ENCODE measurements around the gene UBXN4. TPM values are rescaled to one million over a fixed set of nuclear protein-coding genes. Genes with fewer than 3 reads are reported as not detected.

UBXN4 gene
- total and polyA plus RNA-seq, 7 experiments from 2014 or later = 83.7 to 158 (median 116) TPM

GRCh38 chr2:135829378-135830135 lies 87.9 kb downstream of the UBXN4 start:
- CTCF ChIA-PET = no interaction called here
- POLR2A ChIA-PET = no interaction called here
- no peaks in the 10 kb centered on the region for H3K27me3 ChIP-seq (ENCODE audit: control insufficient read depth in 2 of 2, insufficient read depth in 2 of 2, low read length in 2 of 2)
- H3K27me3 Mint-ChIP-seq = no peaks in the 10 kb centered on the region
- no peaks in the 10 kb centered on the region for H3K36me3 ChIP-seq (ENCODE audit: control insufficient read depth in 2 of 3, insufficient read depth in 3 of 3, low read length in 3 of 3)
- no peak overlapping the region for H3K4me3 Mint-ChIP-seq
- no peaks in the 10 kb centered on the region for H3K4me1 ChIP-seq (ENCODE audit: control insufficient read depth in 2 of 2, insufficient read depth in 2 of 2, low read length in 2 of 2)
- no peak overlapping the region for H3K4me3 ChIP-seq (ENCODE audit: low read length)
- H3K4me1 Mint-ChIP-seq = peaks cover 0 to 8% (median 0%) of the 10 kb centered on the region in 7 donors
- intact Hi-C loops (cut with micrococcal nuclease) = no loop called here
- H3K27ac Mint-ChIP-seq = no peak overlapping the region
- H3K27ac ChIP-seq (ENCODE audit: low read depth, low read length) = no peak overlapping the region
- peaks cover 0 to 2% (median 0%) of the 10 kb centered on the region in 11 donors for H3K9me3 Mint-ChIP-seq
- no peaks in the 10 kb centered on the region for H3K9me3 ChIP-seq (ENCODE audit: control insufficient read depth in 2 of 3, low read length in 3 of 3)
- peaks cover 0 to 2% (median 0%) of the 10 kb centered on the region in 5 donors for H3K36me3 Mint-ChIP-seq
- no peak for DNase-seq
- no peak for ATAC-seq

- H3K4me1 ChIP-seq (ENCODE audit: control insufficient read depth in 2 of 2, insufficient read depth in 2 of 2, low read length in 2 of 2) = no peaks in the 10 kb centered on the region
- CTCF ChIA-PET = no interaction called here
- H3K9me3 Mint-ChIP-seq = no peaks in the 10 kb centered on the region
- no peaks in the 10 kb centered on the region for H3K9me3 ChIP-seq (ENCODE audit: control insufficient read depth in 2 of 3, low read length in 3 of 3)
- H3K4me1 Mint-ChIP-seq = peaks cover 0 to 8% (median 5%) of the 10 kb centered on the region in 7 donors
- no peaks in the 10 kb centered on the region for H3K27me3 ChIP-seq (ENCODE audit: control insufficient read depth in 2 of 2, insufficient read depth in 2 of 2, low read length in 2 of 2)
- H3K4me3 ChIP-seq (ENCODE audit: low read length) = no peak overlapping the region
- DNase-seq = no peak
- peak overlapping the region in 1 of 9 donors; percentile 53 for H3K27ac Mint-ChIP-seq
- peaks cover 0 to 2% (median 0%) of the 10 kb centered on the region in 5 donors for H3K36me3 Mint-ChIP-seq
- H3K36me3 ChIP-seq (ENCODE audit: control insufficient read depth in 2 of 3, insufficient read depth in 3 of 3, low read length in 3 of 3) = no peaks in the 10 kb centered on the region
- H3K27ac ChIP-seq (ENCODE audit: low read depth, low read length) = no peak overlapping the region
- H3K27me3 Mint-ChIP-seq = no peaks in the 10 kb centered on the region
- H3K4me3 Mint-ChIP-seq = no peak overlapping the region
- POLR2A ChIA-PET = no interaction called here
- ATAC-seq = no peak
- intact Hi-C loops (cut with micrococcal nuclease) = no loop called here
Measured at GRCh38 chr2:135831180-135831812, 89.6 kb downstream of the UBXN4 start.

GRCh38 chr2:135832891-135833290 lies 91.2 kb downstream of the UBXN4 start:
- H3K9me3 Mint-ChIP-seq = no peaks in the 10 kb centered on the region
- DNase-seq = no peak
- POLR2A ChIA-PET = no interaction called here
- H3K4me3 Mint-ChIP-seq = no peak overlapping the region
- H3K27ac Mint-ChIP-seq = no peak overlapping the region
- no peaks in the 10 kb centered on the region for H3K27me3 Mint-ChIP-seq
- Histone ChIP-seq H3K4me1 (ENCODE audit: control insufficient read depth in 2 of 2, insufficient read depth in 2 of 2, low read length in 2 of 2) (no peaks in the 10 kb centered on the region), H3K27me3 (ENCODE audit: control insufficient read depth in 2 of 2, insufficient read depth in 2 of 2, low read length in 2 of 2) (no peaks in the 10 kb centered on the region), H3K4me3 (ENCODE audit: low read length) (no peak overlapping the region), H3K27ac (ENCODE audit: low read depth, low read length) (no peak overlapping the region), H3K9me3 (ENCODE audit: control insufficient read depth in 2 of 3, low read length in 3 of 3) (no peaks in the 10 kb centered on the region), H3K36me3 (ENCODE audit: control insufficient read depth in 2 of 3, insufficient read depth in 3 of 3, low read length in 3 of 3) (no peaks in the 10 kb centered on the region)
- peaks cover 0 to 15% (median 9%) of the 10 kb centered on the region in 7 donors for H3K4me1 Mint-ChIP-seq
- intact Hi-C loops (cut with micrococcal nuclease) = no loop called here
- peaks cover 0 to 3% (median 0%) of the 10 kb centered on the region in 5 donors for H3K36me3 Mint-ChIP-seq
- CTCF ChIA-PET = no interaction called here
- no peak for ATAC-seq

Other genes starting within 250 kb of the UBXN4 start
- gene ZRANB3, start 210.6 kb upstream of the UBXN4 start, total RNA-seq = 1 to 10 TPM; 4.8 to 7.3 (median 5.6) TPM
- gene ZRANB3, start 210.6 kb upstream of the UBXN4 start, polyA plus RNA-seq = 1 to 10 TPM; 4.7 to 7.4 TPM
- 10 to 100 TPM; 35.0 to 58.2 (median 47.0) TPM for gene R3HDM1, start 210.4 kb upstream of the UBXN4 start, total RNA-seq
- 10 to 100 TPM; 21.0 to 25.8 TPM for gene R3HDM1, start 210.4 kb upstream of the UBXN4 start, polyA plus RNA-seq
- gene LCT, start 95.3 kb downstream of the UBXN4 start, total RNA-seq = under 1 TPM in 3 of 5 experiments, not detected in 2; 0.05 to 0.68 (median 0.05) TPM
- gene LCT, start 95.3 kb downstream of the UBXN4 start, polyA plus RNA-seq = not detected
- 100 to 1,000 TPM in 1 of 5 experiments, 10 to 100 TPM in 4; 12.1 to 105 (median 21.6) TPM for gene MCM6, start 134.6 kb downstream of the UBXN4 start, total RNA-seq
- 10 to 100 TPM; 15.0 to 18.5 TPM for gene MCM6, start 134.6 kb downstream of the UBXN4 start, polyA plus RNA-seq
- 100 to 1,000 TPM in 1 of 5 experiments, 10 to 100 TPM in 4; 45.3 to 140 (median 63.4) TPM for gene DARS1, start 243.8 kb downstream of the UBXN4 start, total RNA-seq
- 100 to 1,000 TPM; 102 to 124 TPM for gene DARS1, start 243.8 kb downstream of the UBXN4 start, polyA plus RNA-seq

Data from naive thymus-derived CD4-positive, alpha-beta T cell (primary cell).